Measurements from ENCODE around the gene TSHR.

DNA sequence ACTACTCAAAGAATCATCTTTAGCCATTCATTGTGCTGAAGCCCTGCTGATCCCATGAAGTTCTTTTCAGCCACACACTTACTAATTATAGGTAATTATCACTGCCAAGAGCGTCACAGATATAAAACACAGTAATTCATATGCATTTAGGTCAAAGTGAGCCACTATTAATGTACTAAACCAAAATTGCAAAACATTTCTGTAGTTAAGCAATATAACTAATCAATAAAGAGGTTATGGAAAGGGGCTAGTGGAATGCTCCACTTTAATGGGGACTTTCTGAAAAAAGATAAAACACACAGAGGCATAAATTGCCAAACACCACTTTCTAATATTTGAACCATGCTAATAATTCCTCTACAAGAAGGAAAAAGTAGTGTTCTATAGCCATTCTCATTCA lies 7.1 kb upstream of the TSHR start:
- TF ChIP-seq TEAD1 (CRISPR knock-in tag; IDR thresholded peaks at IDR 0.05) (no peak), FOXP1 (CRISPR knock-in tag; IDR thresholded peaks at IDR 0.05; ENCODE audit: borderline replicate concordance) (no peak), JAZF1 (CRISPR knock-in tag; IDR thresholded peaks at IDR 0.05) (no peak), CBFB (CRISPR knock-in tag; IDR thresholded peaks at IDR 0.05; ENCODE audit: low read depth) (no peak), CREM (CRISPR knock-in tag; IDR thresholded peaks at IDR 0.05) (no peak), ZBTB43 (CRISPR knock-in tag; IDR thresholded peaks at IDR 0.05) (no peak), AFF4 (CRISPR knock-in tag; IDR thresholded peaks at IDR 0.05; ENCODE audit: borderline replicate concordance) (no peak), JUN (CRISPR knock-in tag; IDR thresholded peaks at IDR 0.05) (no peak), ETV6 (CRISPR knock-in tag; IDR thresholded peaks at IDR 0.05) (no peak), MAX (CRISPR knock-in tag; IDR thresholded peaks at IDR 0.05) (no peak), ZNF671 (CRISPR knock-in tag; IDR thresholded peaks at IDR 0.05) (no peak)
- TF ChIP-seq, protein P1, sequence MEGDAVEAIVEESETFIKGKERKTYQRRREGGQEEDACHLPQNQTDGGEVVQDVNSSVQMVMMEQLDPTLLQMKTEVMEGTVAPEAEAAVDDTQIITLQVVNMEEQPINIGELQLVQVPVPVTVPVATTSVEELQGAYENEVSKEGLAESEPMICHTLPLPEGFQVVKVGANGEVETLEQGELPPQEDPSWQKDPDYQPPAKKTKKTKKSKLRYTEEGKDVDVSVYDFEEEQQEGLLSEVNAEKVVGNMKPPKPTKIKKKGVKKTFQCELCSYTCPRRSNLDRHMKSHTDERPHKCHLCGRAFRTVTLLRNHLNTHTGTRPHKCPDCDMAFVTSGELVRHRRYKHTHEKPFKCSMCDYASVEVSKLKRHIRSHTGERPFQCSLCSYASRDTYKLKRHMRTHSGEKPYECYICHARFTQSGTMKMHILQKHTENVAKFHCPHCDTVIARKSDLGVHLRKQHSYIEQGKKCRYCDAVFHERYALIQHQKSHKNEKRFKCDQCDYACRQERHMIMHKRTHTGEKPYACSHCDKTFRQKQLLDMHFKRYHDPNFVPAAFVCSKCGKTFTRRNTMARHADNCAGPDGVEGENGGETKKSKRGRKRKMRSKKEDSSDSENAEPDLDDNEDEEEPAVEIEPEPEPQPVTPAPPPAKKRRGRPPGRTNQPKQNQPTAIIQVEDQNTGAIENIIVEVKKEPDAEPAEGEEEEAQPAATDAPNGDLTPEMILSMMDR (IDR thresholded peaks at IDR 0.05), result no peak
- TF ChIP-seq, protein P2, sequence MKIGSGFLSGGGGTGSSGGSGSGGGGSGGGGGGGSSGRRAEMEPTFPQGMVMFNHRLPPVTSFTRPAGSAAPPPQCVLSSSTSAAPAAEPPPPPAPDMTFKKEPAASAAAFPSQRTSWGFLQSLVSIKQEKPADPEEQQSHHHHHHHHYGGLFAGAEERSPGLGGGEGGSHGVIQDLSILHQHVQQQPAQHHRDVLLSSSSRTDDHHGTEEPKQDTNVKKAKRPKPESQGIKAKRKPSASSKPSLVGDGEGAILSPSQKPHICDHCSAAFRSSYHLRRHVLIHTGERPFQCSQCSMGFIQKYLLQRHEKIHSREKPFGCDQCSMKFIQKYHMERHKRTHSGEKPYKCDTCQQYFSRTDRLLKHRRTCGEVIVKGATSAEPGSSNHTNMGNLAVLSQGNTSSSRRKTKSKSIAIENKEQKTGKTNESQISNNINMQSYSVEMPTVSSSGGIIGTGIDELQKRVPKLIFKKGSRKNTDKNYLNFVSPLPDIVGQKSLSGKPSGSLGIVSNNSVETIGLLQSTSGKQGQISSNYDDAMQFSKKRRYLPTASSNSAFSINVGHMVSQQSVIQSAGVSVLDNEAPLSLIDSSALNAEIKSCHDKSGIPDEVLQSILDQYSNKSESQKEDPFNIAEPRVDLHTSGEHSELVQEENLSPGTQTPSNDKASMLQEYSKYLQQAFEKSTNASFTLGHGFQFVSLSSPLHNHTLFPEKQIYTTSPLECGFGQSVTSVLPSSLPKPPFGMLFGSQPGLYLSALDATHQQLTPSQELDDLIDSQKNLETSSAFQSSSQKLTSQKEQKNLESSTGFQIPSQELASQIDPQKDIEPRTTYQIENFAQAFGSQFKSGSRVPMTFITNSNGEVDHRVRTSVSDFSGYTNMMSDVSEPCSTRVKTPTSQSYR (CRISPR knock-in tag; IDR thresholded peaks at IDR 0.05), result no peak
